DOHH2 (cell line): ENCODE results near the gene CD93.

Experiments
- H3F3A ChIP-seq: fragments of 200-600 bp; sonication (generic), shearing (Covaris generic); 2 replicates; pipeline ENCODE4 v1.6.0; 2016; ENCODE audit warnings: antibody characterized with exemption, mild to moderate bottlenecking; ENCODE audit not compliant: control insufficient read depth, insufficient read depth
- H3K27ac ChIP-seq: fragments of 200-600 bp; sonication (generic); 2 replicates; pipeline ENCODE4 v1.5.1; 2014; ENCODE audit warnings: low read depth, mild to moderate bottlenecking, low read length, moderate library complexity
- H3K27me3 ChIP-seq: fragments of 200-600 bp; sonication (generic); 2 replicates; pipeline ENCODE4 v1.6.1; 2014; ENCODE audit warnings: mild to moderate bottlenecking, low read length, mixed read lengths; ENCODE audit not compliant: control insufficient read depth
- H3K36me3 ChIP-seq: fragments of 200-600 bp; sonication (generic); 2 replicates; pipeline ENCODE4 v1.6.1; 2014; ENCODE audit warnings: mild to moderate bottlenecking, low read length, moderate library complexity, mixed read lengths; ENCODE audit not compliant: control insufficient read depth
- H3K4me1 ChIP-seq: fragments of 200-600 bp; sonication (generic); 2 replicates; pipeline ENCODE4 v1.6.1; 2014; ENCODE audit warnings: mild to moderate bottlenecking, low read length, mixed read lengths; ENCODE audit not compliant: control insufficient read depth
- H3K4me2 ChIP-seq: fragments of 200-600 bp; sonication (generic); 2 replicates; pipeline ENCODE4 v1.6.0; 2014; ENCODE audit warnings: mild to moderate bottlenecking, low read length, moderate library complexity
- H3K4me3 ChIP-seq: fragments of 200-600 bp; sonication (generic); 2 replicates; pipeline ENCODE4 v1.5.1; 2014; ENCODE audit warnings: mild to moderate bottlenecking, low read length, mixed read lengths
- H3K79me2 ChIP-seq: fragments of 200-600 bp; sonication (generic); 2 replicates; pipeline ENCODE4 v1.6.1; 2014; ENCODE audit warnings: mild to moderate bottlenecking, low read length, mixed read lengths; ENCODE audit not compliant: control insufficient read depth
- H3K9me2 ChIP-seq: fragments of 200-600 bp; sonication (generic); replicated peaks from 2 replicates; pipeline ENCODE4 v1.6.1; 2014; ENCODE audit warnings: mild to moderate bottlenecking, low read length, mixed read lengths; ENCODE audit not compliant: control insufficient read depth
- H3K9me3 ChIP-seq: fragments of 200-600 bp; sonication (generic); 2 replicates; pipeline ENCODE4 v1.6.1; 2014; ENCODE audit warnings: antibody characterized with exemption, low read length, mixed read lengths; ENCODE audit not compliant: control insufficient read depth, insufficient read depth
- H4K20me1 ChIP-seq: fragments of 200-600 bp; sonication (generic); 2 replicates; pipeline ENCODE4 v1.6.0; 2014; ENCODE audit warnings: low read depth, mild to moderate bottlenecking, antibody characterized with exemption, low read length, moderate library complexity; ENCODE audit not compliant: control insufficient read depth, insufficient read depth
- EZH2phosphoT487 ChIP-seq: fragments of 200-600 bp; sonication (generic); IDR thresholded peaks from 2 replicates; pipeline ENCODE4 v1.6.1; 2017; ENCODE audit warnings: borderline replicate concordance, mild to moderate bottlenecking, antibody characterized with exemption, low read length, moderate library complexity, mixed read lengths
- TF ChIP-seq, protein P1 (sequence below): fragments of 200-600 bp; sonication (generic); IDR thresholded peaks from one replicate; pipeline ENCODE4 v1.5.1; 2014; ENCODE audit warnings: antibody characterized with exemption, mild to moderate bottlenecking, low read depth, low read length; ENCODE audit not compliant: poor library complexity, severe bottlenecking

Gene CD93

DNA sequence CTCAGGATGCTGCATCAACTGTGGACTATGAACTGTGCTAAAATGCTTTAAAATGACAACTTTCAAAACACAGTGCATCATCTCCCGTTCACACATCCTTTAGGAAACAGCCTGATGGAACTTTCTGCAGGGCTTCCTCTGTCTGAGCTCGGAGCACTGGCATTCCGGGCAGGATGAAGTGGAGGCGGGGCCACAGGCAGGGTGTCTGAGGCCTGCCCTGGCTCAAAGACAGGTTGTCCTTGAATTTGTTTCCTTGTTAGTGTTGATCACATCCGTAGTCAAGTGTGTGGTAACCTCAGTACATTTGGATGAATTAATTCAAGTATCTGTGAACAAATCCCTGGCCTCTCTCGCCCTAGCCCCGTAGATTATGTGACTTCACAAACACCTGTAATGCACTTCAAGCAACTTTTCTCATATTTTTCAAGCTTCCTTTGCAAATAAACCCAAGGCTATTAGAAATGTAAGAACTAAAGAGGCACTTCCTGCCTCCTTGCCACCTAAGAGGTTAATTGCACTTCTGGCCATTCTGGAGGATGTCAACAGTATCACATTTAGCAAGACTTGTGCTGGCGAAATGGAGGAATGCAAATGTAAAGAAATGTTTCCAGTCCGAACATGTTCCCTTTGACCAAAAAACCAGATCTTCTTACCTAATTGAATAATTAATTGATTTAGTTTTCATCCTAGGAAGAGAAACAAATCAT is 3.1 kb downstream of the CD93 start:
- Histone ChIP-seq H3K4me2 (no peak overlapping the region), H4K20me1 (no peaks in the 10 kb centered on the region), H3K79me2 (no peaks in the 10 kb centered on the region), H3K4me3 (no peak overlapping the region), H3K36me3 (no peaks in the 10 kb centered on the region), H3K9me2 (no peaks in the 10 kb centered on the region), H3K27me3 (no peaks in the 10 kb centered on the region), H3K4me1 (no peaks in the 10 kb centered on the region), H3K27ac (no peak overlapping the region), H3F3A (no peaks in the 10 kb centered on the region), H3K9me3 (no peaks in the 10 kb centered on the region)
- TF ChIP-seq, protein P1, sequence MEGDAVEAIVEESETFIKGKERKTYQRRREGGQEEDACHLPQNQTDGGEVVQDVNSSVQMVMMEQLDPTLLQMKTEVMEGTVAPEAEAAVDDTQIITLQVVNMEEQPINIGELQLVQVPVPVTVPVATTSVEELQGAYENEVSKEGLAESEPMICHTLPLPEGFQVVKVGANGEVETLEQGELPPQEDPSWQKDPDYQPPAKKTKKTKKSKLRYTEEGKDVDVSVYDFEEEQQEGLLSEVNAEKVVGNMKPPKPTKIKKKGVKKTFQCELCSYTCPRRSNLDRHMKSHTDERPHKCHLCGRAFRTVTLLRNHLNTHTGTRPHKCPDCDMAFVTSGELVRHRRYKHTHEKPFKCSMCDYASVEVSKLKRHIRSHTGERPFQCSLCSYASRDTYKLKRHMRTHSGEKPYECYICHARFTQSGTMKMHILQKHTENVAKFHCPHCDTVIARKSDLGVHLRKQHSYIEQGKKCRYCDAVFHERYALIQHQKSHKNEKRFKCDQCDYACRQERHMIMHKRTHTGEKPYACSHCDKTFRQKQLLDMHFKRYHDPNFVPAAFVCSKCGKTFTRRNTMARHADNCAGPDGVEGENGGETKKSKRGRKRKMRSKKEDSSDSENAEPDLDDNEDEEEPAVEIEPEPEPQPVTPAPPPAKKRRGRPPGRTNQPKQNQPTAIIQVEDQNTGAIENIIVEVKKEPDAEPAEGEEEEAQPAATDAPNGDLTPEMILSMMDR: no peak
- TF ChIP-seq EZH2phosphoT487: no peak

DNA sequence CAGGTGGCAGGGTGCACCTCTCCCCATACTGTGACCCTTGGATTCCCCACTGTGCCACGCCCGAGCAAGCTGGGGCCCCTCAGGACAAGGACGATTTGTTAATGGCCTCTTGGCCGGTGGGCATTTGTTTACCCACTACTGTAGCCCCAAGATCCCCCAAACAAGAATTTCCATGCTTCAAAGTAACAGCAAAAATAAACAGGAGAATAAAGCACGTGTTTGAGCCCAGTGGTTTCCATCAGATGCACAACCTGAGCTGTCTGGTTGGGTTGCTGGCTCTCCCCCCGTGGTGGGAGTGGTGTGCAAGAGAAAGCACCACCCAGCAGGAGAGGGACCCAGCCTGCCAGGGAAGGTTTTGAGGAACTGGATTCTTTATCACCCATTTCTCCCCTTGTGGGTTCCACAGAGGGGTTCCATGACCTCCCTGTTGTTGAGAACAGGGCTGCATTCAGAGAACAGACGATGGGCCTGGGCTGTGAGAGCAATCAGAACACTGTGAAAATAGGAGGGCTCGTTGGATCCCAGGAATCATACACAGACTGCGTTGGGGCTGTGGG is 4.8 kb downstream of the CD93 start:
- H3K9me2 ChIP-seq: no peaks in the 10 kb centered on the region
- H4K20me1 ChIP-seq: no peaks in the 10 kb centered on the region
- H3K9me3 ChIP-seq: no peaks in the 10 kb centered on the region
- H3K36me3 ChIP-seq: no peaks in the 10 kb centered on the region
- H3K4me3 ChIP-seq: no peak overlapping the region
- no peaks in the 10 kb centered on the region for H3K4me1 ChIP-seq
- no peak overlapping the region for H3K4me2 ChIP-seq
- no peaks in the 10 kb centered on the region for H3K79me2 ChIP-seq
- no peaks in the 10 kb centered on the region for H3F3A ChIP-seq
- no peaks in the 10 kb centered on the region for H3K27me3 ChIP-seq
- no peak for TF ChIP-seq EZH2phosphoT487
- TF ChIP-seq, protein P1: no peak
- H3K27ac ChIP-seq: no peak overlapping the region

DNA sequence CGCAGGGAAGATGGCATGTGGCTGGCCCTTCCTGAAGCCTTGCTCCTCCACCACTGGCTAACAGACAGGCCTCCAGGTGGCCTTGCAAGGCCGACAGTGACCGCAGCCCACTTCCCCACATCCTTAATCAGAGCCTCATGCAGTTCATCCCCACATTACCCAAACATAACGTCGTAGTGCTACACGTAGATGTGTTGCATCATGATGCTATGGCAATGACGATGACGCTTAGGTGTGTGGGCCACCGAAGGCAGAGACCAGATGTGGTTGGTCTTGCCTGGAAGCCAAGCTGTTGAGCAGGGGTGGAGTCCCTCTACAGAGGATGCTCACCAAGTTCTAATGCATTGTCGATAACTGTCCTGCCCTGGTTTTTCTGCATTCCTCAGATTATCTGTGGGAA is 5.6 kb downstream of the CD93 start:
- no peaks in the 10 kb centered on the region for H3K9me2 ChIP-seq
- no peaks in the 10 kb centered on the region for H3K79me2 ChIP-seq
- no peaks in the 10 kb centered on the region for H3F3A ChIP-seq
- H4K20me1 ChIP-seq: no peaks in the 10 kb centered on the region
- H3K27me3 ChIP-seq: no peaks in the 10 kb centered on the region
- no peak for TF ChIP-seq EZH2phosphoT487
- TF ChIP-seq, protein P1: no peak
- no peak overlapping the region for H3K27ac ChIP-seq
- no peaks in the 10 kb centered on the region for H3K36me3 ChIP-seq
- no peaks in the 10 kb centered on the region for H3K4me1 ChIP-seq
- H3K4me2 ChIP-seq: no peak overlapping the region
- no peaks in the 10 kb centered on the region for H3K9me3 ChIP-seq
- H3K4me3 ChIP-seq: no peak overlapping the region
